ENCODE measurements around the gene SMYD4. TPM values are rescaled to one million over a fixed set of nuclear protein-coding genes. Genes with fewer than 3 reads are reported as not detected.

SMYD4 gene
- total RNA-seq, 2 experiments from 2014 or later = 37.3 to 38.1 TPM

DNA sequence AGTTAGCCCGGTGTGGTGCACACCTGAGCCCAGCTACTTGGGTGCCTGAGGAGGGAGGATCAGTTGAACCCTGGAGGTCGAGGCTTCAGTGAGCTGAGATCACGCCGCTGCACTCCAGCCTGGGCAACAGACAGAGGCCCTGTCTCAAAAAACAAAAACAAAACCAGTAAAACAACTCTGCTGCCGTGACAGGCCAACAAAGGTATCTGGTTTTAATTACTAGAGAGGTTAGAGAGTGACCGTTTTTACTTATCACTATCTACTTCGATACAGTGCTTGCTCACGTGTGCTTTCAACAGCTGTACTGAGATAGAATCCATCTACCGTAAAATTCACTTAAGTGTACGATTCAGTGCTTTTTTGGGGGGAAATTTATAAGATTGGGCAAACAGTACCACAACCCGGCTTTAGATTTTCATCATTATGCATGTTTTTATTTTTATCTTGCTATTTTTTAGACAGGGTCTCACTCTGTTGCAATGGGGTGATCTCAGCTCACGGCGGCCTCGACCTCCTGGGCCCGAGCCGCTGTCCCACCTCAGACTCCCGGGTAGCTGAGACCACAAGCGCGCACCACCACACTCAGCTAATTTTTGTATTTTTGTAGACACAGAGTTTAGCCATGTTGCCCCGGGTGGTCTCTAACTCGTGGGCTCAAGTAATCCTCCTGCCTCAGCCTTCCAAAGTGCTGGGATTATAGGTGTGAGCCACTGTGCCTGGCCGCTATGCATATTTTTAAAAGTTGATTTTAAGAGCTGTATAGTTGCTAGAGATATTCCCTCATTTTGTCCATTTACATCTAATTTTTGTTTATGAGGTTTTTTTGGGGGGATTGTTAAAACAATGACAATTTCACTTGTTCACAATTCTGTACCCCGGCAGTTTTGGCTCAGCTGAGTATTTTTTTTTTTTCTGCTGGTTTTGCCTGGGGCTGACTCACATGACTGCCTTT is 36.9 kb downstream of the SMYD4 start:
- no peak for DNase-seq
- POLR2A ChIA-PET = no interaction called here
- Mint-ChIP-seq H3K27ac (peak overlapping the region; percentile 19), H3K4me3 (no peak overlapping the region), H3K36me3 (ENCODE audit: low read depth) (peaks cover 22% of the 10 kb centered on the region), H3K9me3 (no peaks in the 10 kb centered on the region), H3K27me3 (no peaks in the 10 kb centered on the region), H3K4me1 (peaks cover 9% of the 10 kb centered on the region)
- CTCF ChIA-PET = interaction anchor here (0.6 to 1.0 kb wide), 2 partner anchors 21 to 664 kb away, joined by 3 to 4 read pairs; no protein-coding TSS in a partner anchor

DNA sequence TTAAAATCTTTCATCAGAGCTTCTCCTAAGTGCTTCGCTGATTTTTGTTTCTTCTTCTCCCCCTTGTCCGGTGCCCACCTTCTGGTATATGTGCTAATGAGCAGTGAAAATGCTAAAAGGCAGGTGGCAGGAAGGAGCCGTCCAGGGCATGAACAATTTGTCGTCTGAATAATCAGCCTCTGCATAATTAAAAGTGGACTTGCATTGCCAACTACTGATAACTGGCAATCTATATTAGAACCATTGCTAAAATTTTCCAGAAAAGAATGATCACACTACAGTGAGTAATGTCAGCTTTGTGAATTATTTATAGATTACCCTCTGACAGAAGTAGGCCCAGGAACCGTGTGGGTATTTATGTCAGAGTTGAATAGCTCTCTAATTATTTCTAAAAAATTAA is 39.8 kb downstream of the SMYD4 start:
- no peaks in the 10 kb centered on the region for H3K9me3 Mint-ChIP-seq
- no peak overlapping the region for H3K4me3 Mint-ChIP-seq
- CTCF ChIA-PET = no interaction called here

DNA sequence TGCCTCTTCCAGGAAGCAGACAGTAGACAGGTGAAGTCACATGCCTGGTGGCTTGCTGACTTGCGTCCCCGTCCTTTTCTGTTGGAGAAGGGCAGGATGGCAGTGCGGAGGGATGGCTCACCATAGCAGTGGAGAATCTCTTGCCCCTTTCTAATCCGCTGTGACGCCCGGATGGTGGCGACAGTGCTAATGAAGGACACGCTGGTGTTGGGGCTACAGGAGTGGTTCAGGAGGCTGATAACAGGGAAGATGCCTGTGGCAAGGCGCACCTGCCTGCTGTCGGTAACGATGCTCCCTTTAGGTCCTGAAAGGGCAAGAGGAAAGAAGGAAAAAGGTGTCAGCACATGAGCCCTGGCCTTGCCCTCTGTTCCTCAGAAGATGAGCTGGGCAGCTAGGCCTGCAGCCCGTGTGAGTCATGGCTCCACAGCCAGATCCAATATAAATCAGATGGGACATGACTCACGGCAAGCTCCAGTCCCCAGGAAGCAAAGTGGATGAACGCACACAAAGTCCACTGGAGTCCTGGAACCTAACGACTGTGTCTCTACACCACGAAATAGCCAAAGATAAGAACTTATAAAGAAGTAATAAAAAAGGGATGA is 42.3 kb downstream of the SMYD4 start:
- no peak overlapping the region for H3K4me3 Mint-ChIP-seq
- no peaks in the 10 kb centered on the region for H3K9me3 Mint-ChIP-seq
- DNase-seq = no peak
- peaks cover 21% of the 10 kb centered on the region for H3K4me1 Mint-ChIP-seq
- POLR2A ChIA-PET = no interaction called here
- CTCF ChIA-PET = interaction anchor here (0.8 kb wide), 1 partner anchor 495 kb away, joined by 6 read pairs; no protein-coding TSS in a partner anchor
- H3K36me3 Mint-ChIP-seq (ENCODE audit: low read depth) = peaks cover 37% of the 10 kb centered on the region
- H3K27me3 Mint-ChIP-seq = no peaks in the 10 kb centered on the region
- no peak overlapping the region for H3K27ac Mint-ChIP-seq

More for the DNA sequence above, 39.8 kb downstream of the SMYD4 start:
- Mint-ChIP-seq H3K36me3 (ENCODE audit: low read depth) (peaks cover 20% of the 10 kb centered on the region), H3K4me1 (peaks cover 3% of the 10 kb centered on the region), H3K27me3 (no peaks in the 10 kb centered on the region), H3K27ac (no peak overlapping the region)
- DNase-seq = no peak
- POLR2A ChIA-PET = no interaction called here

DNA sequence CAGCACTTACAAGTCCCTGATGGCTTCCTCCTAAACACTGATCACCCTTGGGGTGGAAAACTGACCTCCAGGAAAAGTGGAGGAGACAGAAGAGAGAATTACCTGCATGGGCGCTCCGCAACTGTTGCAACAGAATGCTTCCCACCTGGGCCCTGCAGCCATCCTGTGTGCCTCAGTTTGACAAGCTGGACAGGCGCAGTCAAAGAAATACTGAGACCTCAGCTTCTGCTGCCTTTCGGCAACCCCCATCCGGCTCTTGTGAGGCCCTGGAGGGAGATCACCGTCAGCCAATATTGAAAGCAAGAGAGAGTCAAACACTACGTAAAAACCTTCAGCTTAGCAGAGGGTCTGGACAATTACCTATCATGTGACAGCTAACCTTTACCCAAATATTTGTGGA is 43.0 kb downstream of the SMYD4 start:
- no peak overlapping the region for H3K27ac Mint-ChIP-seq
- ChIA-PET POLR2A (no interaction called here), CTCF (interaction anchor here (0.8 kb wide), 1 partner anchor 496 kb away, joined by 6 read pairs; no protein-coding TSS in a partner anchor)
- no peaks in the 10 kb centered on the region for H3K9me3 Mint-ChIP-seq
- no peaks in the 10 kb centered on the region for H3K27me3 Mint-ChIP-seq
- peaks cover 44% of the 10 kb centered on the region for H3K36me3 Mint-ChIP-seq (ENCODE audit: low read depth)
- peaks cover 25% of the 10 kb centered on the region for H3K4me1 Mint-ChIP-seq
- H3K4me3 Mint-ChIP-seq = no peak overlapping the region
- DNase-seq = no peak

DNA sequence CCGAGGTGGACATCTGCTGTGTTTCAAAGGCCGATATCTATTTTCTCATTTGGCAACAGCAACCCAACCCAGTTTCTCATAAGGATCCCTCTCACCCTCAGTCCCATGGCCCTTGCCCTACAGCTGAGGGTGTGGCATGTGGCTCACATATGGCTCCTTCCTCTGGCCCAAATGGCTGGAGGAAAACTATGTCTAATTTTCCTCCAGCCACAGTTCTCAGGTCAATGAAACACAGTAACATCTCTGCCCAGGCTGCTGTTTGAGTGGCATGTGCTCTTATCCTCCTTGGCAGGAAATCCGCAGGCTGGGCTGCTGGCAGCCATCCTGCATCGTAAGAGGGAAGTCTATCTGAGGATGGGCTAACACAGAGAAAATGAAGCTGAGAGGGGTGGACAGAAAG is 43.8 kb downstream of the SMYD4 start:
- peaks cover 23% of the 10 kb centered on the region for H3K4me1 Mint-ChIP-seq
- no peaks in the 10 kb centered on the region for H3K27me3 Mint-ChIP-seq
- no peak for DNase-seq
- peak overlapping the region; percentile 10 for H3K27ac Mint-ChIP-seq
- H3K9me3 Mint-ChIP-seq = no peaks in the 10 kb centered on the region
- H3K4me3 Mint-ChIP-seq = no peak overlapping the region
- H3K36me3 Mint-ChIP-seq (ENCODE audit: low read depth) = peaks cover 47% of the 10 kb centered on the region
- ChIA-PET CTCF (interaction anchor here (0.6 kb wide), 2 partner anchors 101 to 932 kb away, joined by 3 to 4 read pairs; partner anchors contain the start of gene PRPF8), POLR2A (no interaction called here)

DNA sequence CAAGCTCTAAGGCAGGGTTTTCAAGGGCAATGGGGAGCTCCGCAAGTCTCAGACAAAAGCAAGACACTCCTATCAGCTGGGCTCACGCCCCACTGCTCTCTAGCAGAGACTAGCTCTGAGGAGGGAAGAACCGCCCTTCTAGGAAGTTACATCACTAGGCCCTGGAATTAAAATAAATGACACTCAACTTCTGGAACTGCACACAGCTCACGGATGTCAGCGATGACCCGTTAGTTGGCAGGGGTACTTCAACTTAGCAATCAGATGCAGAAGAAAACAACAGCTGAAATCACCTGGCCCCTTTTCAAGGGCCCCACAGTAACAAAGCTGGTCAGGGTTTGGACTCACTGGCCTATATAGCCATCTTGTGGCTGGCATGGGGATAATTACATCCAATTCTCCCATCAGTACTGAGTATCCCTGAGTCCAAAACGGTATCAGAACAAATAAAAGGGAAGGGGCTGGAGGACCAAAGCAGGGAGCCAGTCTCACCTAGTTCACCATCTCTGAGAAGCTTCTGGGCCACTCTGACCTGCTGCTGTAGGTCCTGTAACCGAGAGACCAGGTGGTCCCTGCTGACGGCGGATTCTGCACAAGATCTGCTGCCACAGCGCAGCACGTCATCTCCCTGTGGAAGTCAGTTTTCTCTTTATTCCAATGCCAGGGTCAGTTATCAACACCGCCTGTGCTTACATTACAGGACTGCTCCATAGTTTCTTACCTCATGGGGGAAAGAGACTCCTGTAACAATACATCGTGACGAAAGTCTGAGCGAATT is 45.7 kb downstream of the SMYD4 start:
- H3K4me3 Mint-ChIP-seq = no peak overlapping the region
- peak overlapping the region; percentile 61 for H3K27ac Mint-ChIP-seq
- CTCF ChIA-PET = interaction anchor here (0.6 to 2.3 kb wide), 5 partner anchors 12 to 121 kb away, joined by 4 to 8 read pairs (median 5); no protein-coding TSS in a partner anchor
- peaks cover 25% of the 10 kb centered on the region for H3K4me1 Mint-ChIP-seq
- no peaks in the 10 kb centered on the region for H3K27me3 Mint-ChIP-seq
- H3K9me3 Mint-ChIP-seq = no peaks in the 10 kb centered on the region
- peak; percentile 20 for DNase-seq
- H3K36me3 Mint-ChIP-seq (ENCODE audit: low read depth) = peaks cover 55% of the 10 kb centered on the region
- POLR2A ChIA-PET = no interaction called here

DNA sequence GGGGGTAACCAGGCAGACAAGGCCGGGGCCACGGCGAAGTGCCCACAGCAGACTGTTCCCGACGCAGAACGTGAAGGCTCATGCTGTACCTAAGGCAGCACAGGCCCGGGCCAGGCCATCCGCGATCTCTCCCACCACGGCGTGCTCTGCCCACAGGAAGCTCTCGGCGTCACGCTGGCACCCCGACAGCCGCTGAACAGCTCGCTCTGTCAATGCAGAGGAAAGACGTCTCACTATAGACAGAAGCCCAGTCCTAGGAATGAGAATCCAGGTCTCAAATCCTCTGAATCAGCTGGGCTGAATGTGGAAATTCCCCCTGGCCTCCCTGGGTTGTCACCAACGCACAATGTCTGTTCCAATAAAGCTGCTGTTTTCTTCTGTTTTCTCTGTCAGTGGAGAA is 46.4 kb downstream of the SMYD4 start:
- Mint-ChIP-seq H3K9me3 (no peaks in the 10 kb centered on the region), H3K27me3 (no peaks in the 10 kb centered on the region), H3K4me3 (no peak overlapping the region), H3K27ac (peak overlapping the region; percentile 61), H3K4me1 (peaks cover 25% of the 10 kb centered on the region), H3K36me3 (ENCODE audit: low read depth) (peaks cover 52% of the 10 kb centered on the region)
- POLR2A ChIA-PET = no interaction called here
- CTCF ChIA-PET = interaction anchor here (1.4 to 2.3 kb wide), 4 partner anchors 11 to 120 kb away, joined by 4 to 8 read pairs (median 6); no protein-coding TSS in a partner anchor
- DNase-seq = no peak

DNA sequence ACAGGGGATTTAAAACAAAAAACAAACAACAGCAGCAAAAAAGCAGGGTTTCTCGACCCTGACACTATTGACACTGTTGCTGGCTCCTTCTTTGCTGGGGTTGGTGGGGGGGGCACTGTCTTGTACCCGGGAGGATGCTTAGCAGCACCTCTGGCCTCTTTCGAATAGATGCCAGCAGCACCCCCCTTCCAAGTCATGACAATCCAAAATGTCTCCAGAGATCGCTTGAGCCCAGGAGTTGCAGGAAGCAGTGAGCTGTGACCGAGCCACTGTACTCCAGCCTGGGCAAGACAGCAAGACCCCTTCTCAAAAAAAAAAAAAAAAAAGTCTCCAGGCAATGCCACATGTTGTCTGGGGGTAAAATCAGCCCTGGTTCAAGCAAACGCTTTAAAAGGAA is 47.5 kb downstream of the SMYD4 start:
- no peaks in the 10 kb centered on the region for H3K9me3 Mint-ChIP-seq
- H3K36me3 Mint-ChIP-seq (ENCODE audit: low read depth) = peaks cover 54% of the 10 kb centered on the region
- H3K27ac Mint-ChIP-seq = peak overlapping the region; percentile 76
- POLR2A ChIA-PET = no interaction called here
- H3K27me3 Mint-ChIP-seq = no peaks in the 10 kb centered on the region
- DNase-seq = no peak
- H3K4me3 Mint-ChIP-seq = no peak overlapping the region
- peaks cover 25% of the 10 kb centered on the region for H3K4me1 Mint-ChIP-seq
- CTCF ChIA-PET = interaction anchor here (1.4 kb wide), 2 partner anchors 9 to 12 kb away, joined by 4 read pairs; no protein-coding TSS in a partner anchor

DNA sequence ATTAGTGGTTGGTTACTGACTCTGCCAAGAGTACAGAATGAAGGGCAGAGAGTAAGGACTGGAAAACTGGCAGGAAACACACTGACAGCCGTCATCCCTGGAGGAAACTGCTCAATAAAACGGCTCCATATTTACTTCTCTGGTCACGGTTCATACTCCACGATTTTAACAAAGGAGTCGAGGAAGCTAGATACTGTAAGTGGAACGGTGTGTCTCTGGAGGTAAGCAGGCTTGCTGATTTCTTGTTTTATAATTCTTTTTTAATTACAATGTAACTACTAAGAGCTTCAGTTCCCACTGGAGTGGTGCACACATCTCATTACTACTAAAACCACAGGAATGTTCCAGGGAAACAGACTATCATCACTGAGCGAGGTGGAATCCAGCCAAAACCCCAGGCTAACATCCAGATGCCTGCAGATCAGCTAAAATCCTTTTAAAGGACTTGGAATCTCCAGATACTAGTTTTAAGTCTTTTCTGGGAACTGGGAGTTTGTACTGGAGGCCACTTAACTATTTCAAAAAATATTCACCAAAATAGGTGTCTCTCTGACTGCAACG is 50.1 kb downstream of the SMYD4 start:
- H3K4me1 Mint-ChIP-seq = peaks cover 25% of the 10 kb centered on the region
- ChIA-PET POLR2A (no interaction called here), CTCF (interaction anchor here (0.5 kb wide), 1 partner anchor 1093 kb away, joined by 3 read pairs; no protein-coding TSS in a partner anchor)
- H3K27ac Mint-ChIP-seq = no peak overlapping the region
- H3K4me3 Mint-ChIP-seq = no peak overlapping the region
- no peaks in the 10 kb centered on the region for H3K9me3 Mint-ChIP-seq
- no peaks in the 10 kb centered on the region for H3K27me3 Mint-ChIP-seq
- DNase-seq = no peak
- H3K36me3 Mint-ChIP-seq (ENCODE audit: low read depth) = peaks cover 51% of the 10 kb centered on the region

DNA sequence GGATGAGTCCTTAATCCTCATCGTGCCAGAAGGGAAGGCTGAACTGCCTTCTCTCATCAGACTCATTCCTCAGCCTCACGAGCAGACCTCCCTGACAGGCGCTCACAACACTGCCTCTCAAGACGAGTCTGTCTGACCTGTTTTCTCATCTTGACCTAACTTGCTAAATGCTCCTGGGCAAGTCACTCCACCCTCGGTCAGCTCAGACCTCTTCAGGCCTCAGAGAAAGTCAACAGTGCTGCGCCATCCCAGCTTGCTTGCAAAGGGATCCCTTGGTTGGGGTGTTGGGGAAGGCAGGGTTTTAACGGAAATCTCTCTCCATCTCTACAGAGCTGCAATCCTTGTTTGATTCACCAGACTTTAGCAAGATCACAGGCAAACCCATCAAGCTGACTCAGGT is 52.8 kb downstream of the SMYD4 start:
- Mint-ChIP-seq H3K36me3 (ENCODE audit: low read depth) (peaks cover 29% of the 10 kb centered on the region), H3K4me1 (peaks cover 6% of the 10 kb centered on the region), H3K27ac (peak overlapping the region; percentile 57), H3K9me3 (no peaks in the 10 kb centered on the region), H3K4me3 (no peak overlapping the region), H3K27me3 (no peaks in the 10 kb centered on the region)
- ChIA-PET CTCF (interaction anchor here (0.6 to 1.0 kb wide), 3 partner anchors 54 to 240 kb away, joined by 3 to 4 read pairs (median 3); no protein-coding TSS in a partner anchor), POLR2A (no interaction called here)
- no peak for DNase-seq

DNA sequence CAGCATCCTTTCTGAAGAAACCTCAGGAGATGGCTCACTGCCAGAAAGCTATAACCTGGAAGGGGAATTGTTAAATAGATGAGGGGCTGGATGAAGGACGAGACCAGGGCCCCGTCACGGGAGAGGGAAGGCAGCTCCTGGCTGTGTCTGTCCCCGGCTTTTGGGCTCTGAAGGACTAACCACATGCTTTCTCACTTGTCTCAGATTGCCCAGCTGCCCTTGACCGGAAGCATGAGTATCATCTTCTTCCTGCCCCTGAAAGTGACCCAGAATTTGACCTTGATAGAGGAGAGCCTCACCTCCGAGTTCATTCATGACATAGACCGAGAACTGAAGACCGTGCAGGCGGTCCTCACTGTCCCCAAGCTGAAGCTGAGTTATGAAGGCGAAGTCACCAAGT is 53.4 kb downstream of the SMYD4 start:
- peaks cover 9% of the 10 kb centered on the region for H3K4me1 Mint-ChIP-seq
- DNase-seq = no peak
- ChIA-PET POLR2A (no interaction called here), CTCF (no interaction called here)
- H3K9me3 Mint-ChIP-seq = no peaks in the 10 kb centered on the region
- H3K27me3 Mint-ChIP-seq = no peaks in the 10 kb centered on the region
- no peak overlapping the region for H3K4me3 Mint-ChIP-seq
- H3K36me3 Mint-ChIP-seq (ENCODE audit: low read depth) = peaks cover 25% of the 10 kb centered on the region
- H3K27ac Mint-ChIP-seq = peak overlapping the region; percentile 57

Data from activated CD4-positive, alpha-beta T cell treated with anti-CD3 and anti-CD28 coated beads, Interleukin-2, amount 10 ng/mL, durations not matched to agents 7 days and 5 days (primary cell).